NCI-H82 treated with DMSO at 0.1 percent for 48 hours (cell line): Measurements from ENCODE around the gene KSR1.

Experiments
- DNase-seq: peaks from one replicate; lab custom pipeline; 2025; ENCODE audit not compliant: unreplicated experiment; lab: John Stamatoyannopoulos, UW

Gene KSR1

GRCh38 chr17:27547301-27547683 is 91.0 kb downstream of the KSR1 start:
- no peak for DNase-seq

- no peak for DNase-seq
Observed at GRCh38 chr17:27548369-27548768, 92.1 kb downstream of the KSR1 start.

- DNase-seq = no peak
Observed at GRCh38 chr17:27549251-27549893, 93.1 kb downstream of the KSR1 start.

- no peak for DNase-seq
Observed at GRCh38 chr17:27550291-27550930, 94.2 kb downstream of the KSR1 start.

- DNase-seq = no peak
Observed at GRCh38 chr17:27550974-27551505, 94.8 kb downstream of the KSR1 start.

GRCh38 chr17:27551701-27552248 is 95.5 kb downstream of the KSR1 start:
- DNase-seq = no peak

- DNase-seq = no peak
Observed at GRCh38 chr17:27552276-27552732, 96.1 kb downstream of the KSR1 start.

GRCh38 chr17:27553019-27553511 is 96.8 kb downstream of the KSR1 start:
- DNase-seq = no peak

GRCh38 chr17:27554152-27554551 is 97.9 kb downstream of the KSR1 start:
- DNase-seq = no peak

GRCh38 chr17:27554911-27555310 is 98.7 kb downstream of the KSR1 start:
- no peak for DNase-seq

- DNase-seq = no peak
Observed at GRCh38 chr17:27555339-27555738, 99.1 kb downstream of the KSR1 start.

- no peak for DNase-seq
Observed at GRCh38 chr17:27558341-27558740, 102.1 kb downstream of the KSR1 start.

GRCh38 chr17:27558842-27559505 is 102.7 kb downstream of the KSR1 start:
- DNase-seq = no peak

GRCh38 chr17:27559506-27560481 is 103.5 kb downstream of the KSR1 start:
- no peak for DNase-seq

GRCh38 chr17:27560668-27561067 is 104.4 kb downstream of the KSR1 start:
- no peak for DNase-seq

- no peak for DNase-seq
Observed at GRCh38 chr17:27562777-27563455, 106.7 kb downstream of the KSR1 start.

GRCh38 chr17:27563532-27563931 is 107.3 kb downstream of the KSR1 start:
- DNase-seq = no peak

GRCh38 chr17:27564463-27564862 is 108.2 kb downstream of the KSR1 start:
- DNase-seq = no peak

- DNase-seq = no peak
Observed at GRCh38 chr17:27565874-27566670, 109.8 kb downstream of the KSR1 start.
